Measurements from ENCODE around the gene SOX11.

The SOX11 gene

DNA sequence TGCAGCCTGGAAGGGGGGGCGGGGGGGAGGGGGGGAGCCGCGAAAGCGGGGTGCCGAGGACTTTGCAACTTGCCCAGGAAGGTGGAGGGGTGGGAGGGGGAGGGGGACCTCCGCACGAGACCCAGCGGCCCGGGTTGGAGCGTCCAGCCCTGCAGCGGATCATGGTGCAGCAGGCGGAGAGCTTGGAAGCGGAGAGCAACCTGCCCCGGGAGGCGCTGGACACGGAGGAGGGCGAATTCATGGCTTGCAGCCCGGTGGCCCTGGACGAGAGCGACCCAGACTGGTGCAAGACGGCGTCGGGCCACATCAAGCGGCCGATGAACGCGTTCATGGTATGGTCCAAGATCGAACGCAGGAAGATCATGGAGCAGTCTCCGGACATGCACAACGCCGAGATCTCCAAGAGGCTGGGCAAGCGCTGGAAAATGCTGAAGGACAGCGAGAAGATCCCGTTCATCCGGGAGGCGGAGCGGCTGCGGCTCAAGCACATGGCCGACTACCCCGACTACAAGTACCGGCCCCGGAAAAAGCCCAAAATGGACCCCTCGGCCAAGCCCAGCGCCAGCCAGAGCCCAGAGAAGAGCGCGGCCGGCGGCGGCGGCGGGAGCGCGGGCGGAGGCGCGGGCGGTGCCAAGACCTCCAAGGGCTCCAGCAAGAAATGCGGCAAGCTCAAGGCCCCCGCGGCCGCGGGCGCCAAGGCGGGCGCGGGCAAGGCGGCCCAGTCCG, 540 bp downstream of the SOX11 start:
- DNase-seq (ENCODE audit: low read depth): no peak

DNA sequence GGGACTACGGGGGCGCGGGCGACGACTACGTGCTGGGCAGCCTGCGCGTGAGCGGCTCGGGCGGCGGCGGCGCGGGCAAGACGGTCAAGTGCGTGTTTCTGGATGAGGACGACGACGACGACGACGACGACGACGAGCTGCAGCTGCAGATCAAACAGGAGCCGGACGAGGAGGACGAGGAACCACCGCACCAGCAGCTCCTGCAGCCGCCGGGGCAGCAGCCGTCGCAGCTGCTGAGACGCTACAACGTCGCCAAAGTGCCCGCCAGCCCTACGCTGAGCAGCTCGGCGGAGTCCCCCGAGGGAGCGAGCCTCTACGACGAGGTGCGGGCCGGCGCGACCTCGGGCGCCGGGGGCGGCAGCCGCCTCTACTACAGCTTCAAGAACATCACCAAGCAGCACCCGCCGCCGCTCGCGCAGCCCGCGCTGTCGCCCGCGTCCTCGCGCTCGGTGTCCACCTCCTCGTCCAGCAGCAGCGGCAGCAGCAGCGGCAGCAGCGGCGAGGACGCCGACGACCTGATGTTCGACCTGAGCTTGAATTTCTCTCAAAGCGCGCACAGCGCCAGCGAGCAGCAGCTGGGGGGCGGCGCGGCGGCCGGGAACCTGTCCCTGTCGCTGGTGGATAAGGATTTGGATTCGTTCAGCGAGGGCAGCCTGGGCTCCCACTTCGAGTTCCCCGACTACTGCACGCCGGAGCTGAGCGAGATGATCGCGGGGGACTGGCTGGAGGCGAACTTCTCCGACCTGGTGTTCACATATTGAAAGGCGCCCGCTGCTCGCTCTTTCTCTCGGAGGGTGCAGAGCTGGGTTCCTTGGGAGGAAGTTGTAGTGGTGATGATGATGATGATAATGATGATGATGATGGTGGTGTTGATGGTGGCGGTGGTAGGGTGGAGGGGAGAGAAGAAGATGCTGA, 1.4 kb downstream of the SOX11 start:
- no peak for DNase-seq (ENCODE audit: low read depth)

DNA sequence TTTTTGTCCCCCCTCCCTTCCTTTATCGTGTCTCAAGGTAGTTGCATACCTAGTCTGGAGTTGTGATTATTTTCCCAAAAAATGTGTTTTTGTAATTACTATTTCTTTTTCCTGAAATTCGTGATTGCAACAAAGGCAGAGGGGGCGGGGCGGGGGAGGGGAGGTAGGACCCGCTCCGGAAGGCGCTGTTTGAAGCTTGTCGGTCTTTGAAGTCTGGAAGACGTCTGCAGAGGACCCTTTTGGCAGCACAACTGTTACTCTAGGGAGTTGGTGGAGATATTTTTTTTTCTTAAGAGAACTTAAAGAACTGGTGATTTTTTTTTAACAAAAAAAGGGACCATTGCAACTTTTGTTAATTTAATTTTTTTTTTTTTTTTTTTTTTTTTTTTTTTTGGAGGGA, 2.1 kb downstream of the SOX11 start:
- no peak for DNase-seq (ENCODE audit: low read depth)

DNA sequence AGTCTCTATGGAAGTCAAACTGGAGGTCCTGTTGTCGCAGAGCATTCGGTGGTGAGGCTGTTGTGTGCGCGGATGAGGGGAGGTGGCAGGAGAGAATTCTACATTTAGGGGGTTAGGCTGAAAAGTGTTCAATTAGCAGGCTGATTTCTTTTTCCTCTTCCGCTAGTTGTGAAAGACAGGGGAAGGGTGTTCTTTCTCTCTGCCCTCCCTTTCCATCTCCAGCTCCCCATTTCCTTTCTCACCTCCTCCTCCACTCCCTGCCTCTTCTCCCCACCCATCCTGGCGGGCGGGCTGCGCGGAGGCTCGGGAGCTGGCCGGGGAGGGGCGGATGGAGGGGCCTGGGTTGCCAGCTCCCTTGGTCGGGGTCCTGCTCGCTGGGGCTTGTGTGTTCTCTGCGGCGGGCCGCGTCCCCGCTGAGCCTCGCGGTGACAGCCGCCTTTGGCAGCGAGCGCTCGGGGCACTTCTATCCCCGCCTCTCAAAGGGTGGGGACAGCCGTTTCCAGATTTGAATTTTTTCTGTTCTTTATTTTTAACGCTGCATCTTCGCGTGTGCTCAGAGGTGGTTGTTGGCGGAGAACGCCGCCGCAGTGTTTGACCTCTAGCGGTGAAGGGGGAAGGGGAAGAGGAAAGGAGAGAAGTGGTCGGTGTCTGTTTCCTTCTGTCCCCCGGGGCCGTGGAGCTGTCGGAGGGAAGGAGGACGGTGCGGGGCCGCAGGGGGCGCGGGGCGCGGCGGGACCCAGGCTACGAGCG, 3.6 kb downstream of the SOX11 start:
- no peak for DNase-seq (ENCODE audit: low read depth)

DNA sequence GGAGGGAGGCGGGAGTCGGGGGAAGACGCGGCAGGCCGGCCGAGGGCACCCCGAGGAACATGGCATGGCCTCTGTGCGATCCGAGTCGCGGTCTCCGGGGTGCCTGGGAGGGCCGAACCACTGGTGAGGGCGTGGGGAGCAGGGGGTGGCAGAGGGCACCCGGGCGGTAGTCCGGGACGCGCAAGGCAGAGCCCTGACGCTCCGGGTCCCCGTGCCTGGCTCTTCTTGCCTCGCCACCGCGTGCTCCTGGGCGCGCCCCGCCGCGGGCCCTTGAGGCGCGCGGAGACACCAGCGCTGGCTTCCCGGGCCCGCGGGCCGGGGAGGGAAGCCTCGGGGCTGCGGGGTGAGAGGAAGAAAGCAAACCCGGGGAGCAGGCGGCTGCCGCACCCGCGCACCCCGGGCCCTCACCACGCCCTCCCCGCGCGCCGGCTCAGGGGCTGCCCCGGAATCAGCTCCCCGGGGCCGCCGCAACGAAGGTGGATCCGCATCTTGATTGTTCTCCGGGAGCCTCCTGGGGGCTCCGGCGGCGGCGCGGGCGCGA, 4.3 kb downstream of the SOX11 start:
- DNase-seq (ENCODE audit: low read depth): no peak

DNA sequence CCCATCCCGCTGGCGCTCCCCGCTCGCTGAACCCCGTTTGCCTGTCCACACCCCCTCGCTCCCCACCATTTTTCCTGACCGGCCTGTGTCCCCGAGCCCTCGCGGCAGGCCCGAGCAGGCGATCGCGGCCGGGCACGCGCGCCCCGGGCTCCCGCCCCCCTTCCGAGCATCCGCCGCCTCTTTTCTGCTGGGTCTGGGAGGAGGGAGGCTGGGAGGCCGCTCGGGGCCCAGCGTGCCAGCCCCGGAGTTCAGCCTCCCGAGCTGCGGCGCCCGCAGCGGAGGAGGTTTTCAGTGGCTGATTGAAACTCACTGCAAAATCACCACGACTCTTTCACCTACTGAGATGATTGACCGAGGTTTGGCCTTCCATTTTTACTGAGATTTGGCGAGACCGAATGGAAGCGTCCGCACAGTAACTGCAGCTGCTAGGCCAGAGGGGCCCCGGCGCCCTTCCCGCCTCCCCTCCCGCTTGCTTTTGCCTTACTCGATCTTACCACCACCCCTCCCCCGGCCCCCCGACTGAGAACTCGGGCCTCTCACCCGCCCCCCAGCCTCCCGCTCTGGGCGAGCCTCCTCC, 4.8 kb downstream of the SOX11 start:
- DNase-seq (ENCODE audit: low read depth): no peak

DNA sequence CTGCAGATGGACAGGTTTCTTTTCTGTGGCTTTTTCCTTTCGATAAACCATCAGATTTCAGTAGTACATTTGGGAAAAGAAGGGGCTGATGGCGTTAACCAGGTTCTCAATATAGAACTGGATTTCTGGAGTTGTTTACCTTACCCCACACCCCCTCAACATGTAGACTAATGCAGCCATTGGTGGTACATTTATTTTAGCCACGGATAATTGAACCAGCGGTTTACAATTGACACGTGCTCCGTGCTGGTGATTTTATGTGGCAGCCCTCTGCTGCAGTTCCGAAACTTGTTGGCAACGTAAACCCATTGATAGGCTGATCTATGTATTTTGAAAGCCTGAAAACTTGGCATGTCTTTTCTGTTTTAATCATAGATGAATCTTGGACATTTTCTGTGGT, 5.4 kb downstream of the SOX11 start:
- no peak for DNase-seq (ENCODE audit: low read depth)

DNA sequence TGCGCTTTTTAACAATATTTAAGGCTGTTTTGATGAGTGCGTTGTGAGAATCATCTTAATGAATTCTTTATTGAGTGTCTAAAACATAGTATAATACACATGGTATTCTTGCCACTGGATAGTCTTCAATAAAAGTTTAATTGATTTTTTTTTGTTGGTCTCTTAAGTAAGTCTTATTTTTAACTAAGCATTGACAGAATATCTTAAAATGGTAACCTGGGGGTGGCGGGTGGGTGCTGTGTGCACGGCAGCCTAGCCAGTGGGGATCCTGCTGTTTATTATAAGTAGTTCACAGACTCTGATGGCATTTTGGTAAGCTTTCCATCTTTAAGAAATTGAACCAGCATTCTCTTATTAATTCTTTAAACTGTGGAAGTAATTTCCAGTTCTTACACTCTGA, 6.0 kb downstream of the SOX11 start:
- DNase-seq (ENCODE audit: low read depth): no peak

DNA sequence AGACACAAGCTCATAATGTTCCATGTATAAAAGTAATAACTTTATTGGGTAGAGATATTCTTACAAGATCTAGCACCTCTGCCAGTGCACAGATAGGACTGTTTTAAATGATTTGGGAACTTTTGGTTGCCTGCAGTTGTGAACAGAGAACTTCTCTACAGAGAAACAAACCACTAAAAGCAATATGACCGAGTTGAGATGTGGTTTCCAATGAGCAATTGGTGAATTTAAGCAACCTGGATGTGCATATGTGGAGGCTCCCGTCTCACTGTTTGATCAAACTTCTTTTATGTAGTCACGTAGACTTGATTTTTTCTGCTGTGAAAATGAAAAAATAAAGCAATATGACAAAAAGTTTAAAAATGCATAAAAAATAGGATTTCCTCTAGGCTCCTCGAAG, 7.8 kb downstream of the SOX11 start:
- no peak for DNase-seq (ENCODE audit: low read depth)

DNA sequence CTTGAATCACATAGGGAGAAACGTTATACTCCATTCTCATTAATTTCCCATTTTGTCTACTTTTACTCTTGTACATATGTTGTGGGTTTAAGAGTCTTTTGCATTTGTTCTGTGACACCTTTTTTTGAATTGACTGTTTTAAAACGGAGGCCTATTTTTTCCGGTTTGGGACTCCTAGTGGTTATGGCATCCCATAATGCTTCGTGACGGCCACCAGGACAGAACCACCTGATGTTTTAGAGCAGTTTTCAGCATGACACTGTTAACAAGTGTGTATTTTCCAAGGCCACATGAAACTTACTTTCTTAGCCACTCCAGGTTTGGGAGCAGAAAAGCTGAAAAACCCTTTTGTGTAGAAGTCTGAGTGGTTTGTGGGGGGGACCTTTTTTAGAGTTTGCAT, 8.4 kb downstream of the SOX11 start:
- DNase-seq (ENCODE audit: low read depth): no peak

DNA sequence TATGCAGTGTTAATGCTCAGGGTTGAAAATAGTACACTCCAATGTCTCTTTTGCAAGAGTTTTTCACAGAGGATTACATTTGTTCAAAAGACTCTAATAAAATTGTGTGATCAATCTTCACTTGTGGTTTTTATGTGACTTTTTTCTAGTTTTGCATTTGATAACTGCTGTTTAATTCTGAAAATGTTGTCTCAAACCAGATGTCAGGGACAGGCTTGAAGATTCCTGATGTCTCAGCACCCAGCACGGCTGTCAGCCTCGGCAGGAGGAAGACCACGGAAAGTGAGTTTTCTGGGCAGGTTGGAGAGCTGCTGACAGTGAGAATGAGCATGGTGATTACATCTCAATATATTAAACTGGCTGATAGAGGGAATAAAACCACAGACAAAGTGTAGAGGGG, 9.1 kb downstream of the SOX11 start:
- no peak for DNase-seq (ENCODE audit: low read depth)

DNA sequence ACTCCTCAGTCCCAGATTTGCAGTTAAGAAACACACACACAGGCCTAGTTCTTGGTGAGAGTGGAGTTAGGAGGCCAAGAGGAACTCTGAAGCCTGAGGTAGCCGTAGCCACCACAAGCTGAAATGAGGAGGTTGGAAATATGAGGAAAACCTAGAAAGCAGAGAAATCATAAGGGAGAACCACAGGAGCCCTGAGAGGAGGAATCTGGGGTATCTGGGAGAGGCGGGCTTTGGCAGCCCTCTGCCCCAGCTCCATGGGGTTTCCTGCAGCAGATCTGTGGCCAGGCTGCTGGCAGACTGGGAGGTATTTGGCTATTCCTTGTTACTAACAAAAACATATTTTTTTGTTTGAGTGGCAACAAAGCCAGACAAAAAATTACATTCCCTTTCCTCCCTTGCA, 11.0 kb downstream of the SOX11 start:
- DNase-seq (ENCODE audit: low read depth): no peak

DNA sequence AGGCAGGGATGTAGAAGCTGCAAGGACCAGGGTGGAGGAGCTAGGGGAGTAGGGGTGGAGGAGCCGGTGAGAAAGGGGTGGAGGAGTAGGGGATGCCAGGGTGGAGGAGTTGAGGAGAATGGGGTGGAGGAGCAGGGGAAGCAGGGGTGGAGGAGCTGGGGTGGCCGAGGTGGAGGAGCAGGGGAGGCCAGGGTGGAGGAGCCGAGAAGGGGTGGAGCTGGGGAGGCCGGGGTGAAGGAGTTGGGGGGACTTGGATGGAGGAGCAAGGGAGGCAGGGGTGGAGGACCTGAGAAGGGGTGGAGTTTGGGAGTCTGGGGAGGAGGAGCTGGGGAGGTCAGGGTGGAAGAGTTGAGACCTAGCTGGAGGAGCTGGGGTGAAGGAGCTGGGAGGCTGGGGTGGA, 13.3 kb downstream of the SOX11 start:
- DNase-seq (ENCODE audit: low read depth): no peak

DNA sequence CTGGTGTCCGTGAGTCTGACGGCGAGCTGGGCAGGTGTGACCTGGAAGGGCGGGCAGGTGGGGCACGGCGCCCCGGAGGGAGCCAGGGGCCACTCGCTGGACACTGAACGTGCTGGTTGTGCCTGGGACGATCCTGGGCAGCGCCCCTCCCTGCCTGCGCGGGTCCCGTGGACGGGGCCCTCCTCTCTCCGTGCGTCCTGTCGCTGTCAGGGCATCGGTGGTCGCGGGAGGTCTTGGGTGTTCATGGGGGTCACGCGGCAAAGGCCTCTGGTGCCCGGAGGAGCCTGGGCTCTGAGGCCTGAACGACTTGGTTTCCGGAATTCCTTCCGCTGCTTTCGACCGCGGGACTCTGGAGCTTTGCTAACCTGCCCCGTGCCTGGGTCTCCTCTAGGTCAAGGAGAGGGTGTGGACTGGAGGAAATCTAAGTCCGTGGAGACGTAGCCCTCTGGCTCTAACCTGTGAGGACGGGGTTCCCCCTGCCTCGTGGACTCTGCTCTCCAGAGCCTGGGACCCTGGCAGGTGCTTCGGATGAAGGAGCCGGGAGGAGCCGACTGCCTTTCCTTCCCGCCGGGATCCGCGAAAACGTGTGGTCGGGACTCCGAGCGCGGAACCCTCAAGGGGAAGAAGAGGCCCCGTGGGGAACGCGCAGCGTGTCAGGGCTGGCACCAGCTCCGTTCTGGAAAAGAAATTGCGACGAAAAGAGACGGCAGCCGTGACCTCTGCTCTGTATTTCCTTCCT, 14.7 kb downstream of the SOX11 start:
- DNase-seq (ENCODE audit: low read depth): no peak

DNA sequence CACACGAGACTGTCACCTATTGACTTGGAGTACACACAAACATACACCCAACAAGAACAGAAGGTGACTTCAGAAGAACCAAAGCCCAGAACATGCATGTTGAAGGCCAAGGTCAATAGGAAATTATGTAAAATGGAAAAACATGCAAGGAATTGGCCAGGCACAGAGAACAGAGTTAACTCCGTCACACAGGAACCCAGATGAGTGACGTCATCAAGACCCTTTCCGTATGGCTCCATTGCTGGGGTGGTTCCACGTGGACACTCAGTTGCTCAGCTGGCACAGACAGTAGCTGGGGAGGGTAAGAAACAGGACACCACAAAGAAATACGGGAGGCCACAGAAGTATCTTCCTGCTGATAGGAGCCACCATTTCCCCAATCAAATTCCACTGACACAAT, 18.4 kb downstream of the SOX11 start:
- DNase-seq (ENCODE audit: low read depth): no peak

DNA sequence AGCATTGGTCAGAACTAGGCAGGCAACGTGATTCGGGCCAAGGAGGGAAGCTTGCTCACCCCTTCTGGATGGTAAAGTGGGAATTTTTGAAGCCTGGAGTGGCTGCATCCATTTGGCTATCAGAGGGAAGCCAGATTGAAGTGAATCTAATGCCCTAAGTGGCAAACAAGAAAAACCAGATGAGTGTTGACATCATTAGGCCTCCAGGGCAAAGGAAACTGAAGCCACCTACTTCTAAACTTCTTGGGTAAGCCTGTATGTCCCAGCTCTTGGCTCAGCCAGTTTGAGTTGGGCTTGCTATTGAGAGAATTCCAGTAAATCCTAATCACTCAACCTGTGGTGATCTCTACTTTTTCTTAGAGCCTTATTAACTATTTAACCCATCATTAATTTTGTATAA, 20.9 kb downstream of the SOX11 start:
- no peak for DNase-seq (ENCODE audit: low read depth)

DNA sequence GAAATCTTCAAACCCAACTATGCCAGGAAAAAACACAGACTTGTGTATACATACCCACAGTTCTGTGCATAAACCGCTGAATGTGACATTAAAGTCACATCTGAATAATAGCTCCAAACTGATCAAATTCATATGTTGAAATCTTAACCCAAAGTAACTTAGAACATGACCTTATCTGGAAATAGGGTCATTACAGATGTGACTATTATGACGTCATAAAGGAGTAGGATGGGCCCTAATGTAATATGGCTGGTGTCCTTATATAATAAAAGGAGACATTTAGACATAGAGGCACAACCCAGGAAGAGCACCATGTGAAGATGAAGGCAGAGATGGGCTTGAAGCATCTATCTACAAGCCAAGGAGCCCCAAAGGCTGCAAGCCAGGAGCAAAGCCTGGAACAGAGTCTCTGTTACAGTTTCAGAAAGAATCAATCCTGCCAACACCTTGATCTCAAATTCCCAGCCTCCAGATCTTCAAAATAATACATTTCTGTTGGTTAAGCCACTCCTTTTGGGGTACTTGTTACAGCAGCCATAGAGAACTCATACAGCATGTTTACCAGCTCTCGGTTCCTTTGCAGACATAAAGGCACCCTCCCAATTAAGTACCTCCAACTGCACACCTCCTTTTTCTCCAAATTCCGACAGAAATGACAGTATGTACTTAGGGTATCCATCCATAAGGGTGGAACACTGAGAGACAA, 27.6 kb downstream of the SOX11 start:
- no peak for DNase-seq (ENCODE audit: low read depth)

DNA sequence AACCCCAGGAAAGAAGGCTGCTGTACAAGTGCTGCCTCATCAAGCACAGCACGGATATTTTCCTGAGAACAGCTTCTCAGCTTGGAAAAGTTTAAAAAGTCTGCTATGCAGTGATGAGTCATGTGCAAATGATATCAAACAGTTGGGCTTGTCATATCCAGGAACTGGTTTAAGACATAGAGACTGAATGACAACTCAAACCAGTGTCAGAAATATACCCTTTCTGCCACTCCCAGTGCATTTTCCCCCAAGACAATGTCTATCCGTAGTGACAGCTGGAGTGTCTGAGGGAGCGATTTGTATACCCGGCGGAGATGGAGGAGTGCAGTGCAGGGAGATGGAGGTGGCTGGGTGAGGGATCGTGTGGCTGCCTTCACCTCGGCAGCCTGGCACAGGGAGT, 28.2 kb downstream of the SOX11 start:
- DNase-seq (ENCODE audit: low read depth): no peak

DNA sequence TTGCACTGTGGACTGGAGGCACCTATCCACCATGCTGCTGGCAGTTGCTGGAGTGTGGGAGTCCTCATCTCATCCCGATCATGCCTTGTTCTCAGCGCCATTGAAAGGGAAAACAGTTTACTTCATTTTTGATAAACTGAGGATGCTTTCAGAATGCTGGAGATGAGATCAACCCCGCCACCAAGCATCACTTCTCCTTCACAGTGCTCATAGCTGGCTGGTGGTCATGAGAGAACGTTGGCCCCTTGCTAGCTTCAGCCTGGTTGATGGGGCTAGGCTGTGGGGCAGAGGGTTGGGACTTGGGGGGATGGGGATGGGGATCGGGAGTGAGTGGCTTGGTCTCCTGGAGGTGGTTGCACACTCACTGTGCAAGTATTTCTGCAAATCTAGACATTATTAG, 30.1 kb downstream of the SOX11 start:
- no peak for DNase-seq (ENCODE audit: low read depth)

DNA sequence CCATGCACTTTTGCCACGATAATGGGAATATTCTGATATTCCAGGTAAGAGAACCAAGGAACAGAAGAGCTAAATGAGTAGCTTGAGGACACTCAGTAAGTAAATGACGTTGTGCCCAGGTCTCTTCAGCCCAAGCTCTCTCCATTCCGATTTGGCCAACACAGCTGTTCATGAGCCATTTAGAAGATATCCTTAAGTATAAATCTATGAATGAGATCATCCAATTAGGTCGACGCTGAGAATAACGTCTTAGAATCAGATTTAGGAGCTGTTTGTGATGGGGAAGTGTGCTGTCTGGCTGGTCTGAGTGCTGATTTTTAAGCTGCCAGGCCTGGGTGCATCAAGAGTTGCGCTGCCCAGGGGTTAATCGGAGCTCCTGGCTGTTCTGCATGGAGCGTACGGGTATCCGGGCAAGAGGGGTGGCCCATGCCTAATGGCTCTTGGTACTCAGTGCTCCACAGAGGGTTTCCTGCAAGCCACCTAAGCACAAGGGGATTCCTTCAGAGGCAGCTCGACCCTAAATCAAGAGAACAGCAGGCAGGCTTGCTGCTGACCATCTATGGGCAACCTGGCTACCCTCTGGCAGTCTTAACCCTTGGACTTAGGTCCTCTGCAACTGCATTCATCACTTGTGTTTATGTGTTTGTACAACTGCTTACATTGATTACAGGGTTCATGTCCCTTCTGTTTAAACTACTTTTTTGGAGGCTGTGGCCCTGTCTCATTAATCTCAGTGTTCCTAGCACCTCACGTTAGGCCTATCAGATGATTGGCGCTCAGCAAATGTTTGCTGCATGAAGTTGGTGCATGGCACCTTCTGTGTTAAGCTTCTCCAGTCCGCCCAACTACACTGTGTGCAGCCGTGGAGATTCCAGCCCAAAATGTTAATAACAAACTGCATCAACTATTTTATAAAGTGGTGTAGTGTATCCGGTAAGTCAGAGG, 31.9 kb downstream of the SOX11 start:
- no peak for DNase-seq (ENCODE audit: low read depth)
